Mammary epithelial cell (primary cell): ENCODE data around the gene NGRN.

Experiments
- CTCF ChIP-seq, 2 donors: IDR thresholded peaks in 1 of 2; conservative IDR thresholded peaks in 1 of 2; 2 replicates each; pipeline ENCODE4 v1.5.1; 2011 to 2012; ENCODE audit warnings: inconsistent platforms in 2 of 2, low read length in 2 of 2, mild to moderate bottlenecking in 2 of 2, control low read depth in 1 of 2, low read depth in 1 of 2; ENCODE audit not compliant: insufficient read depth in 1 of 2; ENCODE audit errors: extremely low read depth in 1 of 2
- EZH2 ChIP-seq: IDR thresholded peaks from 2 replicates; pipeline ENCODE4 v1.6.1; 2012; ENCODE audit warnings: low read length, inconsistent platforms, borderline replicate concordance

- TF ChIP-seq CTCF (conservative IDR thresholded peaks at IDR 0.05 in 1 of 2, IDR thresholded peaks at IDR 0.05 in 1 of 2; ENCODE audit: extremely low read depth in 1 of 2, insufficient read depth in 1 of 2, low read depth in 1 of 2, low read length in 2 of 2) (peak; percentile 15 to 38), EZH2 (no peak)
Observed at GRCh38 chr15:90286678-90287077, 21.2 kb downstream of the NGRN start.
